Caco-2 (cell line): ENCODE data around the gene STARD10. TPM values are rescaled to one million over a fixed set of nuclear protein-coding genes. Genes with fewer than 3 reads are reported as not detected.

Experiments
- BruUV-seq: library from RNA; stranded (reverse); fragments of 400-500 nt; replicated peaks from 2 replicates; lab custom pipeline; 2021; lab: Mats Ljungman, UMichigan
- CTCF ChIA-PET: fragments of 300-600 bp; sonication (Branson Sonifier 250); formaldehyde crosslinking; loops from one replicate; lab custom pipeline; 2022; ENCODE audit warnings: antibody characterized with exemption; lab: Charles Lee
- POLR2A ChIA-PET: fragments of 300-600 bp; sonication (Branson Sonifier 250); formaldehyde crosslinking; loops from one replicate; lab custom pipeline; 2022; ENCODE audit warnings: antibody characterized with exemption; lab: Charles Lee
- DNase-seq, 2 experiments: peaks; one replicate each; pipeline versions ENCODE4 v3.0.0 to v3.0.0-alpha.2; 2020 to 2022
- H3K27me3 ChIP-seq: replicated peaks from 2 replicates; pipeline ENCODE4 v1.6.0; 2011; ENCODE audit warnings: low read length; ENCODE audit not compliant: control insufficient read depth, insufficient read depth
- H3K36me3 ChIP-seq: 2 replicates; pipeline ENCODE4 v1.5.1; 2011; ENCODE audit warnings: low read length; ENCODE audit not compliant: control insufficient read depth, insufficient read depth
- H3K4me1 ChIP-seq: fragments of 250-450 bp; sonication (Bioruptor Pico); 2 replicates; pipeline ENCODE4 v1.5.1; 2020; ENCODE audit warnings: mild to moderate bottlenecking
- H3K4me3 ChIP-seq: 2 replicates; pipeline ENCODE4 v1.5.1; 2011; ENCODE audit warnings: low read depth, mild to moderate bottlenecking, control low read depth, low read length
- H3K9me3 ChIP-seq: fragments of 250-450 bp; sonication (Bioruptor Pico); 2 replicates; pipeline ENCODE4 v1.5.1; 2020; ENCODE audit warnings: mild to moderate bottlenecking, moderate library complexity
- H3K27ac Mint-ChIP-seq: one replicate; pipeline ENCODE4 v1.8.0; 2022; ENCODE audit warnings: mixed read lengths; ENCODE audit not compliant: unreplicated experiment
- H3K27me3 Mint-ChIP-seq: one replicate; pipeline ENCODE4 v1.8.0; 2022; ENCODE audit warnings: mixed read lengths; ENCODE audit not compliant: insufficient read depth, unreplicated experiment
- H3K36me3 Mint-ChIP-seq: one replicate; pipeline ENCODE4 v1.8.0; 2022; ENCODE audit warnings: mild to moderate bottlenecking, mixed read lengths; ENCODE audit not compliant: insufficient read depth, unreplicated experiment
- H3K4me1 Mint-ChIP-seq: one replicate; pipeline ENCODE4 v1.8.0; 2022; ENCODE audit warnings: low read depth, mixed read lengths; ENCODE audit not compliant: unreplicated experiment
- H3K4me3 Mint-ChIP-seq: one replicate; pipeline ENCODE4 v1.8.0; 2022; ENCODE audit warnings: mild to moderate bottlenecking, moderate library complexity, mixed read lengths; ENCODE audit not compliant: unreplicated experiment
- H3K9me3 Mint-ChIP-seq: one replicate; pipeline ENCODE4 v1.8.0; 2022; ENCODE audit warnings: mixed read lengths; ENCODE audit not compliant: unreplicated experiment
- CTCF ChIP-seq, 2 experiments: fragments of 200-600 bp in 1 of 2; IDR thresholded peaks; 1 replicate in 1 of 2; 2 replicates in 1 of 2; pipeline versions ENCODE4 v1.5.1 to v1.8.0; 2011 to 2022; ENCODE audit warnings: antibody characterized with exemption in 1 of 2, control low read depth in 1 of 2, inconsistent platforms in 1 of 2, low read depth in 1 of 2, low read length in 1 of 2, mild to moderate bottlenecking in 1 of 2, moderate library complexity in 1 of 2; ENCODE audit not compliant: insufficient read depth in 1 of 2, severe bottlenecking in 1 of 2, unreplicated experiment in 1 of 2
- intact Hi-C: fragments of 100-400 bp; cut with micrococcal nuclease; formaldehyde crosslinking; loops from one replicate; pipeline ENCODE4 v1.10.0; 2022; ENCODE audit not compliant: unreplicated experiment
- total RNA-seq: library from RNA; stranded (reverse); gene quantifications from 2 replicates; pipeline ENCODE4 v1.2.3, GENCODE V29; 2022

STARD10 gene
- total RNA-seq, 1 experiment from 2014 or later = 492 TPM

DNA sequence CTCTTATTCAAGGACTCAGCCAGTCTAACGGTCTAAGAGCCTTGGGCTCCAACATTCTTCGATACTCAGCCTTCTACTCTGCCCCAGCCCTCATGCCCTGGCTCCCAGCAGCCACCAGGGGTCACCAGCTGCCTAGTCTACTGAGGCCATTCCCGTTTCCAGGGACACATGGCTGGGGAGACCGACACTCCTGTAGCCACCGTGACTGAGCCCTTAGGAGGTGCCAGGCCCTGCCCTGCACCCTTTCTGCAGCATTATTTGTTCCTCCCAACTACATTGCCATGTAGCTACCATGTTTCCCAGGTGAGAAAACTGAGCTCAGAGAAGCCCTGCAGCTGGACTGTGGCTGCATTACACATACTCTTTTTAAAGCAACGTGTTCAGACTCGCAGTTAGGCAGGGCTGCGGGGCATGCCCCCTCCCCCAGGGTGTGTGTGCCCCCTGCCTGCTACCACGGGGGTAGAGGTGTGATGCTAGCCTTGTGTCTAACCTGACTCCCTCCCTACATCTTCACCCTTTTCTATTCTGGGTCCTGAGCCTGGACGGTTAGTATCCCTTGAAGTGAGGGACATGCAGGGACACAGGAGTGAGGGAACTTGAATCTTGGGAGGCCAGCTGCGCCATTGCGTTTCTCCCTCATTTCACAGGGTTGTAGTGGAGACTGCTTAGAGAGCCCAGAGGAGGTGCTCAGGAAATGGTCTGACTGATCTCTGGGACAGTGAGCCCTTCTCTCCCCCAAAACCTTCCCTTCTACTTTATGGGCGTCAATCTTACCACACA, 37.9 kb upstream of the STARD10 start:
- H3K36me3 Mint-ChIP-seq = peaks cover 17% of the 10 kb centered on the region
- ChIA-PET CTCF (interaction anchor here (0.5 to 7.2 kb wide), 16 partner anchors 13 to 474 kb away, joined by 3 to 65 read pairs (median 4); no protein-coding TSS in a partner anchor), POLR2A (no interaction called here)
- H3K4me3 Mint-ChIP-seq = no peak overlapping the region
- intact Hi-C loops = loop anchor here (1.0 kb wide), 5 partner anchors 18 to 411 kb away; no protein-coding TSS in a partner anchor
- peaks cover 10% of the 10 kb centered on the region for H3K4me1 ChIP-seq
- no peaks in the 10 kb centered on the region for H3K36me3 ChIP-seq
- peak; percentile 98 to 99 for TF ChIP-seq CTCF (IDR thresholded peaks at IDR 0.05; ENCODE audit: insufficient read depth in 1 of 2, low read depth in 1 of 2, low read length in 1 of 2, severe bottlenecking in 1 of 2, unreplicated experiment in 1 of 2)
- H3K27me3 ChIP-seq = no peaks in the 10 kb centered on the region
- H3K9me3 Mint-ChIP-seq = no peaks in the 10 kb centered on the region
- peak; percentile 89 to 93 for DNase-seq
- BruUV-seq = no TSS peak
- H3K27ac Mint-ChIP-seq = peak overlapping the region; percentile 58
- H3K27me3 Mint-ChIP-seq = no peaks in the 10 kb centered on the region
- H3K9me3 ChIP-seq = no peaks in the 10 kb centered on the region
- peaks cover 24% of the 10 kb centered on the region for H3K4me1 Mint-ChIP-seq
- no peak overlapping the region for H3K4me3 ChIP-seq

DNA sequence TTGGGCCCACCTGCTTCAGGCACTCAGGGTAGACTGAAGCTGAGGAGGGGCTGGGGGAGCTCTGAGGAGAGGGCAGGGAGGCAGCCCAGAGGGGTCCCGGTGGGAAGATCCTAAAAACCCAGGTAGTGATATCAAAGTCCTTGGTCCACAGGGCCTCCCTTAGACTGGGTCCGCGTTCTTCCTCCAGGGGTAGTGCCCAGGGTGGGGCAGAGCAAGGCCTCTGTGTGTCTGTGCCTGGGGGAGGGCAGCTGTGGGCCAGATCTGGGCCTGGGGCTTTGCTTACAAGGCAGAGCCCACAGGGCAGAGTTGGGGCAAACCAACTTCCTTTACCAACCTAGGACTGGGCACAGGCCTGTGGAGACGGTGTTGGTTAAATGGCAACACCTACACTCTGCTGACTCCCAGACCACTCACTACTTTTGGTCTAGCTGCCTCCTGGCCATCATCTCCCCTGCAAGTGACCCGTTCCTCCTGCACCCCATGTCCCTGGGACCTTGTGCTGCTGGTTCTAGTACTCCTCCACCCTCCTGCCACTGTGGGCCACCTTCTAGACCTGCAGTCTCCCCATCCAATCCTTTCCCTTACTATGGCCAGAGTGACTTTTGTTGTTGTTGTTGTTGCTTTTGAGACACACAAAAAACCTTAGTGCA, 36.2 kb upstream of the STARD10 start:
- no peaks in the 10 kb centered on the region for H3K36me3 ChIP-seq
- BruUV-seq = no TSS peak
- H3K27me3 Mint-ChIP-seq = no peaks in the 10 kb centered on the region
- H3K4me3 ChIP-seq = no peak overlapping the region
- no peak for TF ChIP-seq CTCF (IDR thresholded peaks at IDR 0.05; ENCODE audit: insufficient read depth in 1 of 2, low read depth in 1 of 2, low read length in 1 of 2, severe bottlenecking in 1 of 2, unreplicated experiment in 1 of 2)
- no peak overlapping the region for H3K27ac Mint-ChIP-seq
- no peaks in the 10 kb centered on the region for H3K9me3 Mint-ChIP-seq
- no peak overlapping the region for H3K4me3 Mint-ChIP-seq
- peaks cover 20% of the 10 kb centered on the region for H3K4me1 Mint-ChIP-seq
- intact Hi-C loops = no loop called here
- ChIA-PET CTCF (interaction anchor here (2.6 to 7.2 kb wide), 2 partner anchors 313 to 348 kb away, joined by 7 to 65 read pairs; no protein-coding TSS in a partner anchor), POLR2A (no interaction called here)
- H3K36me3 Mint-ChIP-seq = peaks cover 23% of the 10 kb centered on the region
- DNase-seq = peak in 1 of 2 experiments; percentile 39
- peaks cover 10% of the 10 kb centered on the region for H3K4me1 ChIP-seq
- no peaks in the 10 kb centered on the region for H3K27me3 ChIP-seq
- no peaks in the 10 kb centered on the region for H3K9me3 ChIP-seq

DNA sequence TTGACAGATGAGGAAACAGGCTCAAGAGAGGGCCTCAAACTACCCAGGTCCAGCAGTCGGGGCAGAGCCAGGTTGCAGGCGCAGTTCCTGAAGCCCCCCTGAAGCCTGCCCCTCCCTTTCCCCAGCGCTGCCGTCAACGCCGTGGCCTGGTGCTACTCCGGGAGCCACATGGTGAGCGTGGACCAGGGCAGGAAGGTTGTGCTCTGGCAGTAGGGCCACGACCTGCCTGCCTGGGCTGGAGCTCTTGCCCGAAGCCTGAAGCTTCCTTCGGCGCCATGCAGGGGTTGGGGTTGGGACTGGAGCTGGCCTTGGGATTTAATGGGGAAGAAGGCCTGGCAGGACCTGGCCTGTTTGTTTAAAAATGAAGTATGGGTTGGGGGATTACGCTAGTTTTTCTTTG, 35.3 kb upstream of the STARD10 start:
- H3K4me3 ChIP-seq = no peak overlapping the region
- H3K9me3 ChIP-seq = no peaks in the 10 kb centered on the region
- Mint-ChIP-seq H3K27ac (no peak overlapping the region), H3K4me3 (no peak overlapping the region), H3K27me3 (no peaks in the 10 kb centered on the region), H3K4me1 (peaks cover 12% of the 10 kb centered on the region), H3K36me3 (peaks cover 31% of the 10 kb centered on the region), H3K9me3 (no peaks in the 10 kb centered on the region)
- H3K4me1 ChIP-seq = peaks cover 3% of the 10 kb centered on the region
- no peaks in the 10 kb centered on the region for H3K36me3 ChIP-seq
- CTCF ChIA-PET = interaction anchor here (2.6 to 7.2 kb wide), 2 partner anchors 313 to 349 kb away, joined by 7 to 65 read pairs; no protein-coding TSS in a partner anchor
- no peaks in the 10 kb centered on the region for H3K27me3 ChIP-seq
- no peak for TF ChIP-seq CTCF (IDR thresholded peaks at IDR 0.05; ENCODE audit: insufficient read depth in 1 of 2, low read depth in 1 of 2, low read length in 1 of 2, severe bottlenecking in 1 of 2, unreplicated experiment in 1 of 2)
- no TSS peak for BruUV-seq
- DNase-seq = peak in 1 of 2 experiments; percentile 34
- intact Hi-C loops = no loop called here
- POLR2A ChIA-PET = interaction anchor here (0.5 to 0.6 kb wide), 2 partner anchors 77 to 731 kb away, joined by 3 to 5 read pairs; no protein-coding TSS in a partner anchor
